HG02678 (cell line): ENCODE results near the gene LDLRAP1.
"Not testable (repeated sequence)": the region's sequence is repeated elsewhere in the genome, so short reads cannot be mapped to it uniquely, and the experiment has no call there.

Experiments used
- ATAC-seq: cut with Tn5 transposase; IDR thresholded peaks from one replicate; pipeline ENCODE4 v1.9.1; 2021; ENCODE audit warnings: mild to moderate bottlenecking, moderate library complexity; ENCODE audit not compliant: unreplicated experiment

The LDLRAP1 gene

DNA sequence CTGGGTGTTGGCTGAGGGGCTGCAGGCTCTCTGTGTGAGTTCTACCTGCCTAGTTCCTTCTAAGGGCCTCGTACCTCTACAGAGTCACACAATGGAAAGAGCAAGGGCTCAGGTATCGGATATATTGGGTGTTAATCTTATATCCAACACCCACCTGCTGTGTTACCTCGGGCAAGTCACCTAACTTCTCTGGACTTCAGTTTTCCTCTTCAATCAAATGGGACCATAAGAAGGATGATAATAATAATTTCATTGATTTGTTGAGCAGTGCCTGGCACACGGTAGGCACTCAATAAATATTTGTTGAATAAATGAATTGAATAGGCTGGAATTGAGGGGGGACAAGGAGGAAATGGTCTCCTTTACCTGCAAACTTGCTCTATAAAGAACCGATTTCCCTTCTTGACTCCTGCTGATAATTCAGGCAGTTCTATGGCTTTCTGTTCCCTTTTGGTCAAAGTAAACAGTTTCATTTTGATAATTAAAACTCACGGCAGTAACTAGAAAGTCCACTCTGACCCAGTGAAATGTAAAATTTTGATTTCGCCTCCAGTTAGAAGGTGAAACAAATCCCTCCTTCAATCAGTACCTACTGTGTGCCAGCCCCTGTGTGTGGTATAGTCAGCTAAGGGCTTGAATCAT is 56.7 kb downstream of the LDLRAP1 start:
- ATAC-seq, result no peak

DNA sequence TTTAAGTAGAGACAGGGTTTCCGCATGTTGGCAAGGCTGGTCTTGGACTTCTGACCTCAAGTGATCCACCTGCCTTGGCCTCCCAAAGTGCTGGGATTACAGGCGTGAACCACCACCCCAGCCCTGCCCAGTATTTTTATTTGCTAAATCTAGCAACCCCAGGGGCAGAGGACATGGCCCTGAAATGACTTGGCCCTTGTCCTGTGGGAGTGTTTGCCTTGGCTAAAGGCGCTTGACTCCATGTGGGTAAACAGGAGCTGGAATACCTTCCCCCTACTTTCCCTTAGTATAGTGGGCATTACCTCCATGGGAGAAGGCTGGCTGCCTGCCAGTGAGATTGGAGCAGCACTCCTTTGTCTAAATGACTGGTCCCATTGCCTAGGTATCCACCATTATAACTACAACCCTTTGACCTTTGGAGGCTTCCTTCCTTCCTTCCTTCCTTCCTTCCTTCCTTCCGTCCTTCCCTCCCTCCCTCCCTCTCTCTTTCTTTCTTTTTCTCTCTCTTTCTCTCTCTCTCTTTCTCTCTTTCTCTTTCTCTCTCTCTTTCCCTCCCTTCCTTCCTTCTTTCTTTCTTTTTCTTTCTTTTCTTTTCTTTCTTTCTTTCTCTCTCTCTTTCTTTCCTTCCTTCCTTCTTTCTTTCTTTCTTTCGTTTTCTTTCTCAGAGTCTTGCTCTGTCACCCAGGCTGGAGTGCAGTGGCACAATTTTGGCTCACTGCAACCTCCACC is 57.7 kb downstream of the LDLRAP1 start:
- ATAC-seq, result not testable (repeated sequence)

DNA sequence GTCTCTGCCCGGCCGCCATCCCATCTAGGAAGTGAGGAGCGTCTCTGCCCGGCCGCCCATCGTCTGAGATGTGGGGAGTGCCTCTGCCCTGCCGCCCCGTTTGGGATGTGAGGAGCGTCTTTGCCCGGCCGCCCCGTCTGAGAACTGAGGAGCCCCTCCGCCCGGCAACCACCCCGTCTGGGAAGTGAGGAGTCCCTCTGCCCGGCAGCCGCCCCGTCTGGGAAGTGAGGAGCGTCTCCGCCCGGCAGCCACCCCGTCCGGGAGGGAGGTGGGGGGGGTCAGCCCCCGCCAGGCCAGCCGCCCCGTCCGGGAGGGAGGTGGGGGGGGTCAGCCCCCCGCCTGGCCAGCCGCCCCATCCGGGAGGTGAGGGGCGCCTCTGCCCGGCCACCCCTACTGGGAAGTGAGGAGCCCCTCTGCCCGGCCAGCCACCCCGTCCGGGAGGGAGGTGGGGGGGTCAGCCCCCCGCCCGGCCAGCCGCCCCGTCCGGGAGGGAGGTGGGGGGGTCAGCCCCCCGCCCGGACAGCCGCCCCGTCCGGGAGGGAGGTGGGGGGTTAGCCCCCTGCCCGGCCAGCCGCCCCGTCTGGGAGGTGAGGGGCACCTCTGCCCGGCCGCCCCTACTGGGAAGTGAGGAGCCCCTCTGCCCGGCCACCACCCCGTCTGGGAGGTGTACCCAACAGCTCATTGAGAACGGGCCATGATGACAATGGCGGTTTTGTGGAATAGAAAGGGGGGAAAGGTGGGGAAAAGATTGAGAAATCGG is 60.6 kb downstream of the LDLRAP1 start:
- not testable (repeated sequence) for ATAC-seq

DNA sequence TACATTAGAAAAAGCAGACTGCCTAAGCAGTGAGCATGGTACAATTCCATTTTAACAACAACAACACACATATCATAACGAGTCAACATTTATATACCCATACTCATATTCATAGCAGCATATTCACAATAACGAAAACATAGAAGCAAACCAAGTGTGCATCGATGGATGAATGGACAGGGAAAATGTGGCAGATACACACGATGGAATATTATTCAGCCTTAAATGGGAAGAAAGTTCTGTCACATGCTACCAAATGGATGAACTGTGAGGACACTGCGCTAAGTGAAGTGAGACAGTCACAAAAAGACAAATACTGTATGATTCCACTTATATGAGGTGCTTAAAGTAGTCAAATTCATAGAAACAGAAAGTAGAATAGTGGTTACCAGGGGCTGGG is 63.7 kb downstream of the LDLRAP1 start:
- ATAC-seq, result no peak

DNA sequence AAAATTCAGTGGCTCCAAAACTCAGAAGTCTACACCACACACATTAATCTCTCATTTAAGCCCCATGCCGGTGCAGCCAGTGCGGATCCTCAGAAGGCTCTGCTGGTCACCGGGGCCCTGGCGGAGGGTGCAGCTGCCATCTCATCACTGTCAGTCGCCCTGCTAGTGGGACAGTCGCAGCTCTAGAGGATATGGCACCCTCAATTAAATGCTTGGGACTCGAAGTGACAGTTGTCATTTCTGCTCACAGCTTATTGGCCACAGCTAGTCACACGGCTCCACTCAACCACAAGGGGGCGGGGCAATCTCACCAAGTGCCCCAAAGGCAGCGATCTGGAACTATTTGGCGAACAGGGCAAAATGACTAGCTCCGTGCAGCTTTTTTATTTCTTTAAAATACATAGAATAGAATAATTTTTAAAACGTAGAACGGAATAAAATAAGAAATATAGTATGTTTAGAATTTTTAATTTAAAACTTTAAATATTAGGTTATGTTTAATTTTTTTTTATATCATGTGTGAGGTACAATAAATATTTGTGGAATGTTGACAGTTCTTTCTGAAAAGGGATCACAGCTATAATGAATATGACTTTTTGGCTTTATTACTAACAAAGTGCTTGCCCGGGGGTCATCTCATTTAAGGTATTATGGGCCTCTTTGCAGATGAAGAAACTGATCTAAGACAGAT is 65.2 kb downstream of the LDLRAP1 start:
- peak; percentile 57 for ATAC-seq

DNA sequence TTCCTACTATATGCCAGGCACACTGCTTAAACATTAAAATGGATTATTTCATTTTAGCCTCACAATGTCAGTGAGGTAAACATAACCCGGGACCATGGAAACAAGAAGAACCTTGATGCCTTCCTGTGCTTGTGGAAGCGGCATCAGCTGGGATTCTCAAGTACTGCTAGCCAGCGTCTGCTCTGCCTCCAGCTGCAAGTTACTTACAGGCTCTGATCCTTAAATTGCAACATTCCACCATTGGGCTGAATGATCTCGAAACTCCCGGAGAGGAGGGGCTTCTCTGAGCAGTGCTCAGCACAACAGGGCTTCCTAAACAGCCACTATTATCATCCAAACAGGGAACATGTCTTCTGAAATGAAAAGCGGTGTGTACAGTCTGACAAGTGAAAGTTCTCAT is 66.5 kb downstream of the LDLRAP1 start:
- ATAC-seq, result no peak

DNA sequence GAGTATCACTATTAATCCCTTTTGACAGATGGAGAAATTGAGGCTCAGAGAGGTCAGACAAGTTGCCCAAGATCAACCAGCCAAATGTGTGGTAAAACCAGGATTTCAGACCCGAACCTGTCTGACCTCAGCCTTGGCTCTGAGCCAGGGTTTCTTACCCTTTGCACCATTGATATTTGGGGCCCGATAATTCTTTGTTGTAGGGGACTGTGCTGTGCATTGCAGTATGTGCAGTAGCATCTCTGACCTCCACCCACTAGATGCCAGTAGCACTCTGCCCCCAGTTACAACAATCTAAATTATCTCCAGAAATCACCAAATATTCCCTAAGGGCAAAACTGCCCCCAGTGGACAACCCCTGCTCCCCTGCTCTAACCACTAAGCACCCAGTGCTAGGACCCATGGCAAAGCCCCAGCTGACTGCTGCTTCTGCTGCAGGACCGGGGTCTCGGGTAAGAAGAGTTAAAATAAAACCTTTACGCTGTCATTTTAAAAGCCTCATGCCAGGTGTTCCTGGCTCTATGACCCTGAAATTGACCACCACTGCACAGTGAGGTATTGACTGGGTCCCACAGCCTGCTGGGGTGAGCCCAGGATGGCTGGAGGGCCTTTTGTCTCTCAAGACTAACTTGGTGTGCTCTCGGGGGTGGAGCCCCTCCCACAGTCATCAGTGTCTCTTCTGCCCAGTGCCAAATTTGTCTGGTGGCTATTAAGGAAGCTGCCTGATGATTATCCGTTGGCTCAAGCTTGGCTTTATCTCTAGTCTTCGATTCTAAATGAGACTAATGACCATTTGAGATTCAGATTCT is 67.6 kb downstream of the LDLRAP1 start:
- ATAC-seq, result no peak

DNA sequence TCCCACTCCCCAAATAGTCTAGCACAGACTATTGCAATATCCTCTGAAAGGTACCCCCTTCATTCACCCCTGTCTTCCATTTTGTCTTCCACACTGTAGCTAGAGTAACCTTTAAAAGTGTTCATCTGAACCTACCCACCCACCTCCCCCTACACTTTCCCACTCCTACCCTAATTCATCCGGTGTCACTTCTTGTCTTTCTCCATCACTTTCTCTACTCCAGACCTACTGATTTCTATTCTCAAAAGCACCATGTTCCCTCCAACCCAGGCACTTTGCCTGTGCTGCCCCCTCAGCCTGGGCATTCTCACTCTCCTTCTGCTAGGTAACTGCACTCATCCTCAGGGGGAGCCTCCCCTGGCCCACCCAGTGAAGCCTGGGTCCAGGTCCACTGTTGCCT is 68.4 kb downstream of the LDLRAP1 start:
- no peak for ATAC-seq

DNA sequence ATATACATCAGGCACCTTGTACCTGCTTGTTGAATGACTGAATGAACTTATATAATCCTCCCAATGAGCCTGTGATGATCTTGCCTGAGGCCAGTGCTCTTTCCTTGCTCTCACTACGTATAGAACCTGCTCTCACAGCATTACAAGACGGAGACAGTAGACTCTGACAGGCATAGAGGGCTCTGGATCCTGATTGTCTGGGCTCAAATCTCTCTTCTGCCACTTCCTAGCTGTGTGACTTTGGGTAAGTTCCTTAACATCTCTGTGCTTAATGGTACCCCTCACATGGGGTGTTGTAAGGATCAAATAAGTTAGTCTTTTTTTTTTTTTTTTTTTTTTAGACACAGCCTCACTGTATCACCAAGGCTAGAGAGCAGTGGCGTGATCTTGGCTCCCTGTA is 69.0 kb downstream of the LDLRAP1 start:
- no peak for ATAC-seq

DNA sequence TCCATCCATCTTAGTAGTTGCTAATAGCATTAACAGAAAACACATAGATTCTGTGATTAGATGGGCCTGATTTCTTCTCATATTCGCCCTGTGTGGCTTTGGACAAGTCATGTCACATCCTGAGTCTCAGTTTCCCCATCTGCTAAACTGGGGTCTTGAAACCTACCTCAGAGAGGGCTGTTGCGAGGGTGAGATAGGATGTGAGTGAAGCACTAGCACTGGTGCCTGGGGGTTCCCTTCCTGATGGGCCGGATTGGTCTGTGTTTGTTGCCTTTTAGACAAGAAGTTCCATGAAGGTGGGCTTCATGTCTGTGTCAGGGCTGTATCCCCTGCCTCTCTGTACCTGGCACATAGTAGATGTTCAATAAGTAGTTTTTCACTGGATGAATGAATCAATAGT is 69.7 kb downstream of the LDLRAP1 start:
- ATAC-seq, result no peak

DNA sequence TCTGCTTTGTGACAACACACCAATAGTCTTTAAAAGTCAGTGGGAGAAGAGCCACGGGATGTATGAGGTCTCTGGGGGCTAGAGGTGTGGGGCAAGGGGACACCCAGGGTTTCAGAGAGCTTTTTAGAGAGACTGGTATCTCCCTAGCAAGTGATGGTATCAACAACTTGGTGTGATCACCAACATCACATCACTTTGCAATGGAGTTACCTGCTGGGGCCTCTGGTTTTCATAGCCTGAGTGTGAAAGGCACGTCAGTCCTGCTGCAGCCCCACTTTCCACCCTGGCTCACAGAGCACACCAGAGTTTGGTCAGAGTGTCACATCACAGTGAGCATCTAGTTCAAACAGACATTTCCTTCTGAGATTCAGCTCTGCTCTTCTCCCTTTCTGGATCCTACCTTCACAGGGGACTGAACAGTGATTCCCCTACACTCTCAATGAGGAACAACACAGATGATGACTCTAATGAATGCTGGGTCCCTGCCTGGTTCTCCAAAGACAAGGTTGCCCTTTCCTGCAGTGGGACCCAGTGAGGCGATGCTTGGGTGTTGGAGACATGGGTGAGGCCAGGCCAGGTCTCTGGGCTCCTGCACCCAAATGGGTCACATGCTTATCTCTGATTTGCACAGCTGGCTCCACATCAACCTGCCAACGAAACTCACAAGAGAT is 71.2 kb downstream of the LDLRAP1 start:
- no peak for ATAC-seq

DNA sequence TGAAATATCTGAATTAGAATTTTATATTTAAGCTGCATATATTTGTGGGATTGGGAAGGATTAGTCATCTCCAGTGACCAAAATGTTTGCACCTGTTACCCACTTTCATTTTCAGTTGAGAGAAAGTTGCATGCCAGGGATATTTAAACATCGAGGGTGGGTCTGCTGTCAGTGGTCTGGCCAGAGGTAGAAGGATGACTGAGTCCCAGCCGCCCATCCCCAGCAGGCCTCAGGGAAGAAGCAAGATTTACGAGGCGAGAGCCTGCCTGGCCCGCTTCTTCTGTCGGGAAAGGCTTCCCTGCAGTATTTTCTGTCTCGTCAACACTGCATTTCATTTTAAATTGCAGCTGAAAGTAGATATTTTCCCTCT is 71.8 kb downstream of the LDLRAP1 start:
- no peak for ATAC-seq

DNA sequence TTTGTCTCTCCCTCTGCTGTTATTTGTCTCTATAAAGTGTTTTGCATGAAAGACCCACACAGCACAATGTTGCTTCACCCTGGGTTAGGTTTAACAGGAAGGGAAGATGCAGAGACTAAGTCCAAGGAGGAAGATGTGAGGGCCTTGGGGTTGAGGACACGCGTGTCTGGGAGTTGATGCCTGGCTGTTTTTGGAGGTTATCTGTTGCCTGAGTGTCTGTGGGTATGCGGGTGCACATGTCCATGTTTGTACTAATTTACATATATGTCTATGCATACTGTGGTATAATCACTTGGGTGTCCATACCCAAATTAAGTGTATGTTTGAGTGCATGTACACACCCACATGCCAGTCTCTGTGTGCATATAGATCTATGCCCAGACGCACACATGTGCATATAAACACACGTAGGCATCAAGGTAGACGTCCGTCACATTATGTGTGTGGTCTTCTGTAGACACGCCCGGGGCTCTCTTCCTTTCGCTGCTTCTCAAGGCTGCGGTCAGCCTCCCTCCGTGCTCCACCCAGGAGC is 72.2 kb downstream of the LDLRAP1 start:
- no peak for ATAC-seq

DNA sequence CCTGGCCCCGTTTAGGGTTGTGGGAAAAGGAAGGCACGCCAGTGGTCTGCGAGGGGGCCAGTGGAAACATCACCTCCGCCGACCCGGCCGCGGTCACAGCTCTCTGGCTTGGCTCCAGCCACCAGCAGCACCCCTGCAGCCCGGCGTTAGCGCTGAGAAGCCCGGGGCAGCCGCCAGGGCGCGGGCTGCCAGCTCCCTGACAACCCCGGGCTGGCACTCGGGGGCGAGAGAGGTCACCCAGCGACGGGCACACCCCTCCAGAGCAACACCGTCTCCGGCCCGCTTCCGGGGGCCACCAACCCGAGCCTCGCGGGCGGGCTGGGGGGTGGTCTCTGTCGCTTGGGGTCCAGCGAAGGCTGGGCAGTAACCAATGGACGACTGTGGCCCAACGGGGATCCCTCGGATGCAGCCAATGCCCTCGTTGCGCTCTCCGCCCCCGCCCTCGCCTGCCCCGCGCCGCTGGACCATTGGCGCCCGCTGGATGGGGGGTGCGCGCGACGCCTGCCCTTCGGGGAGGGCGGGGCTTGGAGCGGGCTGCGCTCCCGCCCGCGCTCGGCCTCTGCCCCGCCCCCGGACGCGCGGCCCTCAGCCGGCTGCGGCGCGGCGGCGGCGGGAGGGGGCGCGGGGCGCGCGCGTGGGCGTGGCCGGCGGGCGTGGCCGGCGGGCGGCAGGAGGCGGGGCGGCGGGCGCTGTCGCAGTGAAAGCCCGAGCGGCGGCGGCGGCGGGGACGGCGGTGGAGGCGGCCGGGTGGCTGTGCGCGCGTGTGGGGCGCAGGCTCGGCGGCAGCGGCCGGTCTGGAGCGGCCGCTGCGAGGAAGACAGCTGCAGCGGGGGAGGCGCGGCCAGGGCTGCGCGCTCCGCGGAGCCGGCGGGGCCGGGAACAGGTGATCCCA is 72.9 kb downstream of the LDLRAP1 start, which contains the start of gene MAN1C1:
Gene MAN1C1, plus strand, starts transcription at position 697 of the 892 bp plus-strand sequence. CDS start 1,007 bp downstream, outside the sequence.
- ATAC-seq, result peak; percentile 67

DNA sequence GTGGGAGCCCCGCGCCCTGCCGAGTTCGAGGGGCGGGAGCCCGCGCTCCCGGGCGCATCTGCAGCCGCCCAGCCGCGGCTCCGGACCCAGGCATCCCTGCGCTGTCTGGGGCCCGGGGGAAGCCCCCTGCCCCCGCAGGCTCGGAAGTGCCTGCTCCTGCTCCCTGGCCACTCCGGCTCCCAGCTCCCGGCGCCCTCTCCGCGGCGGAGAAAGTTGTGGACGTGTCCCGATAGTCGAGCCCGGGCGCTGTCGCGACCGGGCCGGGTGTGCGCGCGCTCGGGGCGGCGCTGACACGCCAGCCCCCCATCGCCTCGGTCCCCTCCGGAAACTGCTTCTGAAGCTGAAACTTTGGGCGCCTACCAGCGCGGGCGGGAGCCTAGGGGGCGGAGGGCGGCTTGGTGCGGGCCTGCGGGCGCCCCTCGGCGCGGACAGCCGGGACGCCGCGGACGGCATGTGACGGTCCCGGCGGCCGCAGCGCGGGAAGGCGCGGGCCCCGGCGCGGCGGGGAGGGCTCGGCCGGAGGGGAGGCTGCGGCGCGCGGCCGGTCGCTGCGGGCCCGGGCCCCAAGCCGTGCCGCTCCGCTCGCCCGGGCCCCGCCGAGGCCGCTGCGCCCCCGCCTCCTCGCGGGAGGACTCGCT is 73.7 kb downstream of the LDLRAP1 start:
- ATAC-seq, result peak; percentile 1

DNA sequence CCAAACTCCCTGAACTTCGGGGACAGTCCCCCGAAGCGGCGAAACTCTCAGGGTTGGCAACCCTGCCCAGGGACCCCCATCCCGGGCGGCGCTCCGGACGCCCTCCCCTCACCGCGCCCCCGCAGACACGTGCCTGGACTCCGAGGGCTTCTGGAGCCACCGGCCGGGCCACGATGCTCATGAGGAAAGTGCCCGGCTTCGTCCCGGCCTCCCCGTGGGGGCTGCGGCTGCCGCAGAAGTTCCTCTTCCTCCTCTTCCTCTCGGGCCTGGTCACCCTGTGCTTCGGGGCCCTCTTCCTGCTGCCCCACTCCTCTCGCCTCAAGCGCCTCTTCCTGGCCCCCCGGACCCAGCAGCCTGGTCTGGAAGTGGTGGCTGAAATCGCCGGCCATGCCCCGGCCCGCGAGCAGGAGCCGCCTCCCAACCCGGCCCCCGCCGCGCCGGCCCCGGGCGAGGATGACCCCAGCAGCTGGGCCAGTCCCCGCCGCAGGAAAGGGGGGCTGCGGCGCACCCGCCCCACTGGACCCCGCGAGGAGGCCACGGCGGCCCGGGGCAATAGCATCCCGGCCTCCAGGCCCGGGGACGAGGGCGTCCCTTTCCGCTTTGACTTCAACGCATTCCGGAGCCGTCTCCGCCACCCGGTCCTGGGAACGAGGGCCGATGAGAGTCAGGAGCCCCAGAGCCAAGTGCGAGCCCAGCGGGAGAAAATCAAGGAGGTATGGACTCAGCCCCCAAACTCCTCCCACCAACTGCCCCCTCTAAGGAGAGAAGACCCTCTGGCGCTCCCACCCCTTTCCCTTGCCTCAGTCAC is 74.4 kb downstream of the LDLRAP1 start:
- no peak for ATAC-seq

DNA sequence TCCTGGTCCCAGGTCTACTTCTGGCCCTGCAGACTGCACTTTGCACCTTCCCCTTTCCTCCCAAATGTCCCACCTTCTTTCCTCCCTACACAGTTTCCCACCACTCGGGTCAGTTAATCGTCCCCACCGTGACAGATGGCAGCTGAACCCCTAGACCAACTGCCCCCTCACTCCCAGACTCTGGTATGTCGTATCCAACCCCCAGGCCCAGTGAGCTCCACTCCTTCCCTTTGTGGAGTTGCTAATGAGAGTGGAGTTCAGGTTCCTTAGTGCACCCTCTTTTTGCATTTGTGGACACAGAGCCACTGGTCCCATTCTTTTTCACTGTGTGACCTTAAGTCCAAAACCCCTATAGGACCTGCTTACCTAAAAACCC is 75.0 kb downstream of the LDLRAP1 start:
- ATAC-seq, result no peak
